GM23248 (cell line): ENCODE data around the gene SCYGR1. TPM values are rescaled to one million over a fixed set of nuclear protein-coding genes. Genes with fewer than 3 reads are reported as not detected.

Source experiments
- DNase-seq: peaks from one replicate; pipeline ENCODE4 v3.0.0-alpha.2; 2015
- H2AFZ ChIP-seq: fragments of 200-600 bp; sonication (generic); 2 replicates; pipeline ENCODE4 v1.6.1; 2016; ENCODE audit warnings: antibody characterized with exemption
- H3F3A ChIP-seq: fragments of 200-600 bp; sonication (generic); 2 replicates; pipeline ENCODE4 v1.6.1; 2016; ENCODE audit warnings: mild to moderate bottlenecking, antibody characterized with exemption, mixed run types; ENCODE audit not compliant: insufficient read depth
- H3K27ac ChIP-seq: fragments of 200-600 bp; sonication (generic); 2 replicates; pipeline ENCODE4 v1.5.1; 2016; ENCODE audit warnings: mild to moderate bottlenecking
- H3K27me3 ChIP-seq: fragments of 200-600 bp; sonication (generic); replicated peaks from 2 replicates; pipeline ENCODE4 v1.6.1; 2016; ENCODE audit warnings: mild to moderate bottlenecking; ENCODE audit not compliant: insufficient read depth
- H3K36me3 ChIP-seq: fragments of 200-600 bp; sonication (generic); 2 replicates; pipeline ENCODE4 v1.6.1; 2016; ENCODE audit warnings: low read depth, mild to moderate bottlenecking
- H3K4me1 ChIP-seq: fragments of 200-600 bp; sonication (generic); 2 replicates; pipeline ENCODE4 v1.6.1; 2016; ENCODE audit warnings: mild to moderate bottlenecking; ENCODE audit not compliant: insufficient read depth
- H3K4me2 ChIP-seq: fragments of 200-600 bp; sonication (generic); one replicate; pipeline ENCODE4 v1.6.1; 2016; ENCODE audit warnings: mild to moderate bottlenecking; ENCODE audit not compliant: unreplicated experiment
- H3K4me3 ChIP-seq: fragments of 200-600 bp; sonication (generic); 2 replicates; pipeline ENCODE4 v1.5.1; 2016; ENCODE audit warnings: mild to moderate bottlenecking
- H3K79me2 ChIP-seq: fragments of 200-600 bp; sonication (generic); 2 replicates; pipeline ENCODE4 v1.6.1; 2016; ENCODE audit warnings: mild to moderate bottlenecking; ENCODE audit not compliant: insufficient read depth
- H3K9ac ChIP-seq: fragments of 200-600 bp; sonication (generic); 2 replicates; pipeline ENCODE4 v1.6.1; 2016; ENCODE audit warnings: mild to moderate bottlenecking
- H3K9me2 ChIP-seq: fragments of 200-600 bp; sonication (generic); 2 replicates; pipeline ENCODE4 v1.6.1; 2016; ENCODE audit warnings: mixed run types, mild to moderate bottlenecking, moderate library complexity; ENCODE audit not compliant: insufficient read depth
- H3K9me3 ChIP-seq: fragments of 200-600 bp; sonication (generic); one replicate; pipeline ENCODE4 v1.6.1; 2017; ENCODE audit warnings: low read depth
- H4K20me1 ChIP-seq: fragments of 200-600 bp; sonication (generic); 2 replicates; pipeline ENCODE4 v1.6.0; 2016; ENCODE audit not compliant: insufficient read depth
- EZH2 ChIP-seq: fragments of 200-600 bp; sonication (generic); IDR thresholded peaks from 2 replicates; pipeline ENCODE4 v1.6.1; 2018; ENCODE audit warnings: antibody characterized with exemption, mild to moderate bottlenecking; ENCODE audit not compliant: insufficient read depth, poor library complexity, severe bottlenecking
- EZH2phosphoT487 ChIP-seq: fragments of 200-600 bp; sonication (generic); IDR thresholded peaks from 2 replicates; pipeline ENCODE4 v1.6.1; 2018; ENCODE audit warnings: antibody characterized with exemption, moderate library complexity, mild to moderate bottlenecking, low read depth; ENCODE audit not compliant: insufficient read depth
- WGBS, 2 experiments: methylation state at CpG; one replicate each; pipeline ENCODE4 v1.1.6; 2015 to 2017; ENCODE audit warnings: low lambda C conversion rate in 2 of 2, low coverage in 1 of 2; ENCODE audit errors: missing lambda C conversion rate in 2 of 2; 5-methylcytosine and 5-hydroxymethylcytosine counted together
- in situ Hi-C: fragments of 300-500 bp; cut with MboI; formaldehyde crosslinking; loops from 2 replicates; pipeline ENCODE4 v1.15.0; 2020
- polyA plus RNA-seq: library from polyadenylated mRNA; unstranded; fragments of >200 nt; fragmentation: Nextera tagmentation; extraction: Ambion mirVana; gene quantifications from 2 replicates; pipeline ENCODE4 v1.2.1, GENCODE V29; 2016
- total RNA-seq: library from RNA; depleted of rRNA; stranded (reverse); fragments of >200 nt; shearing (Covaris generic); gene quantifications from 2 replicates; pipeline ENCODE4 v1.2.3, GENCODE V29; 2014

Gene SCYGR1
- total and polyA plus RNA-seq, 2 experiments from 2014 or later: not detected

GRCh38 chr2:227406177-227407031 lies 18.7 kb upstream of the SCYGR1 start:
- H3K27ac ChIP-seq: peak overlapping the region; percentile 98
- no peaks in the 10 kb centered on the region for H3K79me2 ChIP-seq
- H3K27me3 ChIP-seq: no peaks in the 10 kb centered on the region
- WGBS, 2 experiments: 0 to 2% methylated on average over 7 of the region's 7 CpGs
- DNase-seq: peak; percentile 98
- no peak for TF ChIP-seq EZH2phosphoT487
- no peak for TF ChIP-seq EZH2
- no peaks in the 10 kb centered on the region for H3K9me2 ChIP-seq
- no peaks in the 10 kb centered on the region for H3K9me3 ChIP-seq
- H3F3A ChIP-seq: peaks cover 33% of the 10 kb centered on the region
- in situ Hi-C loops: loop anchor here (5.0 kb wide), 1 partner anchor 361 kb away; no protein-coding TSS in a partner anchor
- H4K20me1 ChIP-seq: no peaks in the 10 kb centered on the region
- H3K4me2 ChIP-seq: peak overlapping the region; percentile 62
- peaks cover 30% of the 10 kb centered on the region for H3K4me1 ChIP-seq
- H3K4me3 ChIP-seq: peak overlapping the region; percentile 50
- H3K9ac ChIP-seq: peak overlapping the region; percentile 81
- peak overlapping the region; percentile 52 for H2AFZ ChIP-seq
- no peaks in the 10 kb centered on the region for H3K36me3 ChIP-seq

- TF ChIP-seq EZH2 (no peak), EZH2phosphoT487 (no peak)
- Histone ChIP-seq H3K9ac (no peak overlapping the region), H3F3A (peaks cover 27% of the 10 kb centered on the region), H3K9me2 (no peaks in the 10 kb centered on the region), H3K36me3 (no peaks in the 10 kb centered on the region), H3K27me3 (no peaks in the 10 kb centered on the region), H3K9me3 (no peaks in the 10 kb centered on the region), H4K20me1 (no peaks in the 10 kb centered on the region), H2AFZ (no peak overlapping the region), H3K4me2 (no peak overlapping the region), H3K4me3 (no peak overlapping the region), H3K4me1 (peaks cover 23% of the 10 kb centered on the region), H3K79me2 (no peaks in the 10 kb centered on the region), H3K27ac (no peak overlapping the region)
- in situ Hi-C loops: loop anchor here (5.0 kb wide), 1 partner anchor 363 kb away; no protein-coding TSS in a partner anchor
- DNase-seq: no peak
- 86 to 95% methylated on average over 4 of the region's 4 CpGs for WGBS, 2 experiments
These were observed 17.0 kb upstream of the SCYGR1 start for GRCh38 chr2:227404585-227405271.

GRCh38 chr2:227402959-227403358 lies 15.2 kb upstream of the SCYGR1 start:
- no peaks in the 10 kb centered on the region for H3K27me3 ChIP-seq
- H3K36me3 ChIP-seq: no peaks in the 10 kb centered on the region
- peaks cover 24% of the 10 kb centered on the region for H3F3A ChIP-seq
- no peak for TF ChIP-seq EZH2
- no peak for TF ChIP-seq EZH2phosphoT487
- H3K4me1 ChIP-seq: peaks cover 22% of the 10 kb centered on the region
- no peaks in the 10 kb centered on the region for H3K9me3 ChIP-seq
- no peak overlapping the region for H3K4me2 ChIP-seq
- no peak overlapping the region for H2AFZ ChIP-seq
- H3K9me2 ChIP-seq: no peaks in the 10 kb centered on the region
- no peak for DNase-seq
- no peak overlapping the region for H3K27ac ChIP-seq
- H4K20me1 ChIP-seq: no peaks in the 10 kb centered on the region
- 61 to 62% methylated on average over 4 of the region's 4 CpGs for WGBS, 2 experiments
- no peak overlapping the region for H3K9ac ChIP-seq
- H3K4me3 ChIP-seq: no peak overlapping the region
- in situ Hi-C loops: no loop called here
- no peaks in the 10 kb centered on the region for H3K79me2 ChIP-seq

DNA sequence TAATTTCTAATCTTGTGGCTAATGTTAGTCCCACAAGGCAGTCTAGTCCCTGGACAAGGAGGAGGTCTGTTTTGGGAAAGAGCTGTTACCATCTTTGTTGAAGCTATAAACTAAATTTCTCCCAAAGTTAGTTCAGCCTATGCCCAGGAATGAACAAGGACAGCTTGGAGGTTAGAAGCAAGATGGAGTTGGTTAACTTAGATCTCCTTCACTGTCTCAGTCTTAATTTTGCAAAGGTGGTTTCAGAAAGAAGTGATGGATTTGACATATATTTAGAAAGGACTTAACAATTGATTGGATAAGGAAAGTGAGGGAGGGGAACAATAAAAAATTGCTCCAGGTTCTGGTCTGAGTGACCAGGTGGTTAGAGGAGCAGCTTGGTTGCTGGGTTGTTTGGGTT lies 14.6 kb upstream of the SCYGR1 start:
- Histone ChIP-seq H3K27ac (no peak overlapping the region), H3K4me2 (no peak overlapping the region), H2AFZ (no peak overlapping the region), H3K9me2 (no peaks in the 10 kb centered on the region), H3K4me3 (no peak overlapping the region), H3K4me1 (peaks cover 16% of the 10 kb centered on the region), H3K79me2 (no peaks in the 10 kb centered on the region), H3F3A (peaks cover 18% of the 10 kb centered on the region), H3K27me3 (no peaks in the 10 kb centered on the region), H4K20me1 (no peaks in the 10 kb centered on the region), H3K9ac (no peak overlapping the region), H3K9me3 (no peaks in the 10 kb centered on the region), H3K36me3 (no peaks in the 10 kb centered on the region)
- no peak for DNase-seq
- TF ChIP-seq EZH2phosphoT487 (no peak), EZH2 (no peak)
- in situ Hi-C loops: no loop called here
